Measurements from ENCODE around the gene WSCD2. TPM values are rescaled to one million over a fixed set of nuclear protein-coding genes. Genes with fewer than 3 reads are reported as not detected.

Gene WSCD2
- total RNA-seq, 6 experiments from 2014 or later, result not detected

- peaks cover 61% of the 10 kb centered on the region for H3K9me3 Mint-ChIP-seq
- H3K4me1 Mint-ChIP-seq (ENCODE audit: low read depth), result no peaks in the 10 kb centered on the region
- H3K27me3 Mint-ChIP-seq (ENCODE audit: insufficient read depth), result peaks cover 1% of the 10 kb centered on the region
- no peak overlapping the region for H3K4me3 Mint-ChIP-seq
- no peak overlapping the region for H3K27ac Mint-ChIP-seq
- H3K36me3 Mint-ChIP-seq (ENCODE audit: low read depth), result 0 out of 2 replicates have a peak, but pooled peaks cover 4% of the 10 kb centered on the region
- no peak for DNase-seq
- no peak for TF ChIP-seq CTCF (IDR thresholded peaks at IDR 0.05)
These were observed 80.9 kb downstream of the WSCD2 start for GRCh38 chr12:108210001-108210400.

GRCh38 chr12:108211157-108211556 lies 82.1 kb downstream of the WSCD2 start:
- no peaks in the 10 kb centered on the region for H3K4me1 Mint-ChIP-seq (ENCODE audit: low read depth)
- H3K27me3 Mint-ChIP-seq (ENCODE audit: insufficient read depth), result peaks cover 1% of the 10 kb centered on the region
- no peak overlapping the region for H3K27ac Mint-ChIP-seq
- DNase-seq, result no peak
- 0 out of 2 replicates have a peak, but pooled peaks cover 4% of the 10 kb centered on the region for H3K36me3 Mint-ChIP-seq (ENCODE audit: low read depth)
- TF ChIP-seq CTCF (IDR thresholded peaks at IDR 0.05), result no peak
- peaks cover 69% of the 10 kb centered on the region for H3K9me3 Mint-ChIP-seq
- no peak overlapping the region for H3K4me3 Mint-ChIP-seq

- H3K4me3 Mint-ChIP-seq, result no peak overlapping the region
- H3K27ac Mint-ChIP-seq, result no peak overlapping the region
- H3K27me3 Mint-ChIP-seq (ENCODE audit: insufficient read depth), result peaks cover 1% of the 10 kb centered on the region
- no peaks in the 10 kb centered on the region for H3K4me1 Mint-ChIP-seq (ENCODE audit: low read depth)
- H3K9me3 Mint-ChIP-seq, result peaks cover 70% of the 10 kb centered on the region
- no peak for TF ChIP-seq CTCF (IDR thresholded peaks at IDR 0.05)
- H3K36me3 Mint-ChIP-seq (ENCODE audit: low read depth), result peaks cover 10% of the 10 kb centered on the region; the same call in 1 of the 2 replicates
- no peak for DNase-seq
These were observed 84.9 kb downstream of the WSCD2 start for GRCh38 chr12:108213871-108214445.

- H3K36me3 Mint-ChIP-seq (ENCODE audit: low read depth), result peaks cover 14% of the 10 kb centered on the region
- DNase-seq, result peak; percentile 0
- peaks cover 70% of the 10 kb centered on the region for H3K9me3 Mint-ChIP-seq
- TF ChIP-seq CTCF (IDR thresholded peaks at IDR 0.05), result no peak
- no peaks in the 10 kb centered on the region for H3K4me1 Mint-ChIP-seq (ENCODE audit: low read depth)
- H3K27me3 Mint-ChIP-seq (ENCODE audit: insufficient read depth), result peaks cover 1% of the 10 kb centered on the region
- no peak overlapping the region for H3K4me3 Mint-ChIP-seq
- no peak overlapping the region for H3K27ac Mint-ChIP-seq
These were observed 85.4 kb downstream of the WSCD2 start for GRCh38 chr12:108214486-108214885.

- H3K4me3 Mint-ChIP-seq, result no peak overlapping the region
- peaks cover 12% of the 10 kb centered on the region for H3K36me3 Mint-ChIP-seq (ENCODE audit: low read depth)
- no peak for DNase-seq
- H3K9me3 Mint-ChIP-seq, result peaks cover 72% of the 10 kb centered on the region
- H3K27ac Mint-ChIP-seq, result no peak overlapping the region
- H3K27me3 Mint-ChIP-seq (ENCODE audit: insufficient read depth), result peaks cover 1% of the 10 kb centered on the region
- H3K4me1 Mint-ChIP-seq (ENCODE audit: low read depth), result no peaks in the 10 kb centered on the region
- no peak for TF ChIP-seq CTCF (IDR thresholded peaks at IDR 0.05)
These were observed 86.4 kb downstream of the WSCD2 start for GRCh38 chr12:108215458-108215857.
